HG03469 (cell line): ENCODE measurements around the gene TRDMT1.
A peak's percentile ranks its signal among the peaks of the same experiment; 100 is the strongest.

ENCODE experiments used
- ATAC-seq: cut with Tn5 transposase; IDR thresholded peaks from one replicate; pipeline ENCODE4 v1.9.1; 2021; ENCODE audit warnings: mild to moderate bottlenecking, moderate library complexity, moderate number of reproducible peaks; ENCODE audit not compliant: unreplicated experiment

The TRDMT1 gene

GRCh38 chr10:17232276-17232960, 30.9 kb upstream of the TRDMT1 start:
- peak; percentile 20 for ATAC-seq

- no peak for ATAC-seq
Observed at GRCh38 chr10:17231788-17232187, 30.3 kb upstream of the TRDMT1 start.

- peak; percentile 37 for ATAC-seq
Observed at GRCh38 chr10:17229967-17230682, 28.7 kb upstream of the TRDMT1 start.

GRCh38 chr10:17229717-17229966, 28.2 kb upstream of the TRDMT1 start:
- no peak for ATAC-seq

- ATAC-seq, result no peak
Observed at GRCh38 chr10:17229016-17229716, 27.7 kb upstream of the TRDMT1 start.

GRCh38 chr10:17228091-17229015, 26.9 kb upstream of the TRDMT1 start, which contains the start of gene VIM:
TSS of gene VIM (plus strand) at chr10:17228241. CDS start at chr10:17229423, 1,182 bp downstream.
- peak; percentile 22 for ATAC-seq

- peak; percentile 28 for ATAC-seq
Observed at GRCh38 chr10:17227367-17228090, 26.1 kb upstream of the TRDMT1 start.

- no peak for ATAC-seq
Observed at GRCh38 chr10:17226891-17227303, 25.4 kb upstream of the TRDMT1 start.

GRCh38 chr10:17225808-17226207, 24.3 kb upstream of the TRDMT1 start:
- no peak for ATAC-seq

GRCh38 chr10:17222329-17222728, 20.9 kb upstream of the TRDMT1 start:
- ATAC-seq, result no peak

GRCh38 chr10:17220652-17221100, 19.2 kb upstream of the TRDMT1 start:
- ATAC-seq, result no peak

- ATAC-seq, result no peak
Observed at GRCh38 chr10:17219024-17219423, 17.6 kb upstream of the TRDMT1 start.

- no peak for ATAC-seq
Observed at GRCh38 chr10:17217631-17218232, 16.3 kb upstream of the TRDMT1 start.

GRCh38 chr10:17216901-17217395, 15.5 kb upstream of the TRDMT1 start:
- ATAC-seq, result no peak

- ATAC-seq, result peak; percentile 100
Observed at GRCh38 chr10:17216217-17216900, 14.9 kb upstream of the TRDMT1 start.

- no peak for ATAC-seq
Observed at GRCh38 chr10:17215782-17216122, 14.3 kb upstream of the TRDMT1 start.

- ATAC-seq, result no peak
Observed at GRCh38 chr10:17214971-17215781, 13.7 kb upstream of the TRDMT1 start.

- ATAC-seq, result no peak
Observed at GRCh38 chr10:17214526-17214925, 13.1 kb upstream of the TRDMT1 start.
